Stimulated activated effector memory CD8-positive, alpha-beta T cell treated with anti-CD3 and anti-CD28 coated beads, Interleukin-12 subunit alpha, Interleukin-12 subunit beta, amount 100 ng/mL, for 72 hours (primary cell): ENCODE results near the gene UNC5A.

Experiments used
- ATAC-seq: fragments of 150-1000 bp; cut with Tn5 transposase; 2 replicates; pipeline ENCODE4 v1.10.0; 2021
- DNase-seq, 2 donors: peaks; one replicate each; pipeline ENCODE4 v3.0.0; 2021 to 2022; ENCODE audit warnings: low spot score in 2 of 2
- H3K27ac Mint-ChIP-seq: one replicate; pipeline ENCODE4 v1.8.0; 2022; ENCODE audit warnings: mild to moderate bottlenecking, mixed read lengths
- H3K36me3 Mint-ChIP-seq: one replicate; pipeline ENCODE4 v1.8.0; 2022; ENCODE audit warnings: mild to moderate bottlenecking, mixed read lengths
- H3K4me1 Mint-ChIP-seq: one replicate; pipeline ENCODE4 v1.8.0; 2022; ENCODE audit warnings: mixed read lengths
- H3K4me3 Mint-ChIP-seq: one replicate; pipeline ENCODE4 v1.8.0; 2022; ENCODE audit warnings: mild to moderate bottlenecking, mixed read lengths
- H3K9me3 Mint-ChIP-seq: one replicate; pipeline ENCODE4 v1.8.0; 2022; ENCODE audit warnings: mixed read lengths

The UNC5A gene

GRCh38 chr5:176888016-176888864 is 77.9 kb downstream of the UNC5A start:
- H3K4me3 Mint-ChIP-seq, result no peak overlapping the region
- no peaks in the 10 kb centered on the region for H3K9me3 Mint-ChIP-seq
- no peak for ATAC-seq
- H3K36me3 Mint-ChIP-seq, result no peaks in the 10 kb centered on the region
- peaks cover 10% of the 10 kb centered on the region for H3K4me1 Mint-ChIP-seq
- no peak for DNase-seq
- no peak overlapping the region for H3K27ac Mint-ChIP-seq

- Mint-ChIP-seq H3K4me1 (peaks cover 10% of the 10 kb centered on the region), H3K36me3 (no peaks in the 10 kb centered on the region), H3K27ac (no peak overlapping the region), H3K9me3 (no peaks in the 10 kb centered on the region), H3K4me3 (no peak overlapping the region)
- ATAC-seq, result no peak
- no peak for DNase-seq
Observed at GRCh38 chr5:176888865-176889165, 78.5 kb downstream of the UNC5A start.

- H3K4me3 Mint-ChIP-seq, result no peak overlapping the region
- no peaks in the 10 kb centered on the region for H3K36me3 Mint-ChIP-seq
- peaks cover 5% of the 10 kb centered on the region for H3K4me1 Mint-ChIP-seq
- no peak for DNase-seq
- H3K9me3 Mint-ChIP-seq, result no peaks in the 10 kb centered on the region
- H3K27ac Mint-ChIP-seq, result no peak overlapping the region
- no peak for ATAC-seq
Observed at GRCh38 chr5:176889321-176890280, 79.2 kb downstream of the UNC5A start.

DNA sequence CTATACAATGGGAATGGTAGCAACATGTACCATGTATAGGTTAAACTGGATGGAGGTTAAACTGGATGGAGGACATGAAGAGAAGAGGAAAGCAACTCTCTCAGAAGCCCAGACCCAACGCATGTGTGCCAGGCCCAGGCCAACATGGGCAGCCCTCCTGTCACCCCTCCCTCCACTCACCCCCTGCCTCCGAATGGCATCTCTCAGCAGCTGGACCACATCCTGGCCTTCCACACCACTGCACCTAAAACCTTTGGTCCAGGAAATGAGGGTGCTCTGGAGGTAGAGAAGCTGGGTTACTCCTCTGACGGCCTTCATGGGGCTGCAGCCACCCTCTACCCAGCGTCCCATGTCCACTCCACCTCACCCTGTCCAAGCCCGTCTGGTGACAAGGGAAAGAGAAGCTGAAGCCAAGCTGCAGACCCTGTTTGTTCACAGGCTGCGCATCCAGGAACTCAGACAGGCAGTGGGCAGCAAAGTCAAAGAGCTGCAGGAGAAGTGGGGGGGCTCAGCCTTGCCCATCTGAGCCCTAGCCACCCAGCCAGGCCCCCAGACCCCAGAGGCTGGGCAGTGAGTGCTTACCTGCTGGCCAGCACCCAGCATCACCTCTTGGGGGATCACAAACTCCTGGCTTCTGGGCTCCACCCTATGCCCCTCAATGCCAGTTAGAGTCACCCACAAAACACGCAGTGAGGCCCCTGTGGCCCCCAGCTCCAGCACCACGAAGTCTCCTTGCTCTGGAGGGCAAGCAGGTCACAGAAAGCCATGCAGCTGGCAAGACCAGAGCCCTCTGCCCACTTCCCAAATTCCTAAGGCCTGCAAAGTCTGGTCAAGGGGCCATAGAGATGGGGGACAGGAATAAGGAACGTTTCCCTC is 80.3 kb downstream of the UNC5A start:
- ATAC-seq (no peak), DNase-seq (no peak)
- Mint-ChIP-seq H3K36me3 (no peaks in the 10 kb centered on the region), H3K4me3 (no peak overlapping the region), H3K9me3 (no peaks in the 10 kb centered on the region), H3K27ac (no peak overlapping the region), H3K4me1 (no peaks in the 10 kb centered on the region)

GRCh38 chr5:176891331-176891958 is 81.1 kb downstream of the UNC5A start:
- Mint-ChIP-seq H3K36me3 (no peaks in the 10 kb centered on the region), H3K27ac (no peak overlapping the region), H3K4me1 (no peaks in the 10 kb centered on the region), H3K4me3 (no peak overlapping the region), H3K9me3 (no peaks in the 10 kb centered on the region)
- DNase-seq (no peak), ATAC-seq (no peak)

- Mint-ChIP-seq H3K4me3 (no peak overlapping the region), H3K4me1 (peaks cover 6% of the 10 kb centered on the region), H3K27ac (no peak overlapping the region), H3K36me3 (no peaks in the 10 kb centered on the region), H3K9me3 (no peaks in the 10 kb centered on the region)
- DNase-seq (no peak), ATAC-seq (no peak)
Observed at GRCh38 chr5:176892663-176893062, 82.3 kb downstream of the UNC5A start.

- H3K27ac Mint-ChIP-seq, result no peak overlapping the region
- no peak overlapping the region for H3K4me3 Mint-ChIP-seq
- no peaks in the 10 kb centered on the region for H3K9me3 Mint-ChIP-seq
- H3K36me3 Mint-ChIP-seq, result no peaks in the 10 kb centered on the region
- H3K4me1 Mint-ChIP-seq, result peaks cover 16% of the 10 kb centered on the region
- ATAC-seq (peak; percentile 4), DNase-seq (no peak)
Observed at GRCh38 chr5:176894298-176894697, 83.9 kb downstream of the UNC5A start.

DNA sequence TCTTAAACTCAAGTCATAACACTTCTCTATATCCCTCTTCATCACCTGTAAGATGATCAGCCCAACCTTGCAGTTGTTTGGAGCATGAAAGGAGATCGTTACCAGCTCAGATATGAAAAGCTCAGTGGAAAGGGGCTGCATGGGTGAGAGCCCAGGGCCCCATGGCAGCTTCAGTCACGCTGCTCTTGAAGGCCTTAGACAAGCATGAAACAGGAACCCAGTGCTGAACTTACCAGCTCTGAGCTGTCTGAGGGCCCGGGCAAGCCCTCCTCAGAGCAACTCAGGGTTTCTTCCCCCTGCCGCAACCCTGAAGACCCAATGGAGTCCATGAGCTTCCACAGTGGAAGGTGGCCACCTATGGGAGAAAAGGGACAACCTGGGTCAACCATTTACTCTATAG is 85.5 kb downstream of the UNC5A start:
- Mint-ChIP-seq H3K36me3 (no peaks in the 10 kb centered on the region), H3K27ac (no peak overlapping the region), H3K4me3 (no peak overlapping the region), H3K9me3 (no peaks in the 10 kb centered on the region), H3K4me1 (peaks cover 32% of the 10 kb centered on the region)
- DNase-seq (no peak), ATAC-seq (no peak)

DNA sequence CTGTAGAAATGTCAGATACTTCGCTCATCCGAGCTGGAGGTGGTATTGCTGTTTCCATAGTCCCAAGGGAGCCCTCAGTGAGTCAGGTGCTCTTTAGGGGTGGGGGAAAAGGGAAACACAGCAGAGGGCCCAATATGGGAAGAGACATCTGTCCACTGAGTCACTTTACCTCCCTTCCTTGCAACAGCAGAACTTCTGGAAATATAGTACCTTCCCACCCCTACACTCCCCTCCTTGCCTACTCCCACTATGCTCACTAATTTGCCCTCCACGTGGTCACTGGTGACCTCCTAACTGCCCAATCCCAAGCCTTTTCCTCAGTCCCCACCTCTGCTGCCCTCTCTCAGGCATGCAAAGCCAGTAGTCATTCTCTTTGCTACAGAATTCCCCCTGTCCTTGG is 86.9 kb downstream of the UNC5A start:
- ATAC-seq, result no peak
- Mint-ChIP-seq H3K27ac (no peak overlapping the region), H3K4me1 (peaks cover 45% of the 10 kb centered on the region), H3K9me3 (no peaks in the 10 kb centered on the region), H3K36me3 (peaks cover 7% of the 10 kb centered on the region), H3K4me3 (no peak overlapping the region)
- DNase-seq, result no peak

DNA sequence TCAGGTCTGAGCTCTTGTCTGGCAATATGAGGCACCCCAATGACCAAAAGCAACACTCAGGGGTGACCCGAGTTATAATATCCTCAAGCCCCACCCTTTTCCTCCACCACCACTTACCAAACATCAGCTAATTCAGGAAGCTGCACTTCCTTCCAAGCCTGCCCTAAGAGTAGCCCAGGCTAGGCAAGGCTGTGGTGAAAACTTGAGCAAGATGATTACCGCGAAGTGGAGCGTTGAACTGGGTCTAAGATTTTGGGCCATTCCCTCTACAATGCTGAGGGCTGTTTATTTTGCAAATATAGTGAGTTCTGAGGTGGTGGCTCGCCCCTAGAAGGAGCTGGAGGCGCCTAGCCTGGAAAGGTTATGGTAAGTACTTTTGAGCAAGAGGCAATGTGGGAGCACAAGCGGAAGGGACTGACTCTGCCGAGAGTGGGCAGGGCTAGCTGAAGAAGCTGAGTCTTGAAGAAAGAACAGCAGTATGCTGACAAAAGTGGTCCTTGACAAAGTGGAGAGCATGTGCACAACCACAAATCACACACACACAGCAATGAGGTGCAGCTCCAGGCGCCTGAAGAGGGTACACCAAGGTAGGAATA is 89.0 kb downstream of the UNC5A start, which contains the start of gene HK3:
HK3 (minus strand) TSS at position 51 of the 596 bp plus-strand sequence. CDS start 3,187 bp downstream, outside the sequence.
- H3K4me1 Mint-ChIP-seq, result peaks cover 47% of the 10 kb centered on the region
- peak within 1 kb of the TSS; percentile 67 for H3K27ac Mint-ChIP-seq
- no peaks in the 10 kb centered on the region for H3K9me3 Mint-ChIP-seq
- H3K4me3 Mint-ChIP-seq, result no peak within 1 kb of the TSS
- no peak for DNase-seq
- peaks cover 14% of the 10 kb centered on the region for H3K36me3 Mint-ChIP-seq
- ATAC-seq, result no peak

- ATAC-seq (no peak), DNase-seq (peak in 1 of 2 donors; percentile 46)
- no peaks in the 10 kb centered on the region for H3K9me3 Mint-ChIP-seq
- H3K27ac Mint-ChIP-seq, result peak overlapping the region; percentile 67
- peaks cover 47% of the 10 kb centered on the region for H3K4me1 Mint-ChIP-seq
- H3K4me3 Mint-ChIP-seq, result no peak overlapping the region
- peaks cover 22% of the 10 kb centered on the region for H3K36me3 Mint-ChIP-seq
Observed at GRCh38 chr5:176899946-176900779, 89.8 kb downstream of the UNC5A start.

DNA sequence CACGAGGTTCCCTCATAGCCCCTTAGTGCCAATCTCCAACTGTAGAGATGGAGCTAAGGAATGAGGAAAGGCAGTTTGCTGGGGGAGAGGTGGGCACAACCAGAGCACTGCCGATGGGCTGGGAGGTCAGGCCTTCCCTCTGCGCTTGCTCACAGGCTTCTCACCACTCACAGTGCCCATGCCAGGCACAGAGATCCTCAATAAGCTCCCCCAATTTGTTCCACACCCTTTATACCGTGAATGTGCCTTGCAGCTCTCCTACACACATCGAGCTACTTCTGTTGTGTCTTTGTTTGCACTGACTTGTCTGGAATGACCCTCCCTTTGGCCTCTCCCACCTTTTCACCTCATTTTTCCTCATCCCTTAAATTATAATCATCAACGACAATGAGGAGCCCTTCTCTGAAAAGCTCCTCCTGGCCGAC is 90.4 kb downstream of the UNC5A start:
- DNase-seq, result no peak
- ATAC-seq, result no peak
- H3K4me1 Mint-ChIP-seq, result peaks cover 47% of the 10 kb centered on the region
- peaks cover 28% of the 10 kb centered on the region for H3K36me3 Mint-ChIP-seq
- H3K27ac Mint-ChIP-seq, result peak overlapping the region; percentile 80
- no peak overlapping the region for H3K4me3 Mint-ChIP-seq
- no peaks in the 10 kb centered on the region for H3K9me3 Mint-ChIP-seq

DNA sequence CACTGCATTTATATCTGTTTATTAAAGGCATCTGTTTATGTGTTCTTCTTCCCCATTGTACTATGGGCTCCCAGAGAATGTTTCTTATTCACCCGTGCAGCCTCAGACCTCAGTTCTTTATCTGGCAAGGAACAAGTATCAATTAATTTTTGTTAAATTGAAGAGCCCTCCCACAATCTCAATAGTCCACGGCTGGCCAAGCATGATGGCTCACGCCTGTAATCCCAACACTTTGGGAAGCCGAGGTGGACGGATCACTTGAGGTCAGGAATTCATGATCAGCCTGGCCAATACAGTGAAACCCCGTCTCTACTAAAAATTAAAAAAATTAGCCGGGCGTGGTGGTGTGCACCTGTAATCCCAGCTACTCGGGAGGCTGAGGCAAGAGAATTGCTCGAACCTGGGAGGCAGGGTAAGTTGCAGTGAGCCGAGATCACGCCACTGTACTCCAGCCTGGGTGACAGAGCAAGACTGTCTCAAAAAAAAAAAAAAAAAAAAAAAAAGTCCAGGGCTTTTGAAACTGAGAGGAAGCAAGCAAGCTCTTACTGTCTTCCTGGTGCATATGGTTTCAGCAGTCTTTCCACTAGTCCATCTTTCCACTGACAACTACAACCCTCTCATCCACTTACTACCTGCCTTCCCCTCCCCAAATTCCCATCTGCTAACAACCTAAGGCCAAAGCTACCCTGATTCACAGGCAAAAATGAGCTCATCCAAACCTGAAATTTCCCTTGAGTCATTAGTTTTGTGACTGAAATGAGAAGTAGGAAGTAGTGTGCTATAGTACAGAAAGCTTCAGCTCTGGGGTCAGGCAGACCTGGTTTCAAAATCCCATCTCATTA is 91.1 kb downstream of the UNC5A start:
- Mint-ChIP-seq H3K36me3 (peaks cover 35% of the 10 kb centered on the region), H3K9me3 (no peaks in the 10 kb centered on the region), H3K4me1 (peaks cover 47% of the 10 kb centered on the region), H3K27ac (peak overlapping the region; percentile 80), H3K4me3 (peak overlapping the region; percentile 2)
- DNase-seq (peak in 1 of 2 donors; percentile 57), ATAC-seq (peak; percentile 97)
